H1 (cell line): ENCODE data around the gene ANKRD65. TPM values are rescaled to one million over a fixed set of nuclear protein-coding genes. Genes with fewer than 3 reads are reported as not detected.
"Not testable (repeated sequence)": the region's sequence is repeated elsewhere in the genome, so short reads cannot be mapped to it uniquely, and the experiment has no call there.

Experiments
- CTCF ChIA-PET: fragments of 300-600 bp; sonication (Branson Sonifier 250); formaldehyde crosslinking; loops from one replicate; lab custom pipeline; 2021; ENCODE audit not compliant: partially characterized antibody; lab: Charles Lee
- POLR2A ChIA-PET: fragments of 300-600 bp; sonication (Branson Sonifier 250); formaldehyde crosslinking; loops from one replicate; lab custom pipeline; 2021; ENCODE audit warnings: inconsistent platforms; ENCODE audit not compliant: partially characterized antibody; lab: Charles Lee
- DNase-seq, 2 experiments: peaks; one replicate each; pipeline versions ENCODE4 v3.0.0 to v3.0.0-alpha.2; 2010 to 2022; ENCODE audit warnings: low spot score in 2 of 2, low read depth in 1 of 2, mixed read lengths in 1 of 2
- FAIRE-seq: peaks from 2 replicates; lab custom pipeline; 2011; peaks lifted over from hg19 to GRCh38; lab: Jason Lieb, UNC
- H2AFZ ChIP-seq: 2 replicates; pipeline ENCODE4 v1.8.1; 2012; ENCODE audit warnings: low read length, inconsistent platforms
- H2AK5ac ChIP-seq: 2 replicates; pipeline ENCODE4 v1.6.1; 2013; ENCODE audit warnings: low read depth, low read length
- H2BK120ac ChIP-seq: replicated peaks from 2 replicates; pipeline ENCODE3; 2013; ENCODE audit warnings: low read depth, low read length, inconsistent platforms
- H2BK12ac ChIP-seq: 2 replicates; pipeline ENCODE4 v1.6.1; 2013; ENCODE audit warnings: low read depth, low read length
- H2BK15ac ChIP-seq: 2 replicates; pipeline ENCODE4 v1.6.1; 2013; ENCODE audit warnings: low read length
- H2BK20ac ChIP-seq: 2 replicates; pipeline ENCODE4 v1.6.1; 2013; ENCODE audit warnings: low read length
- H2BK5ac ChIP-seq: 2 replicates; pipeline ENCODE4 v1.6.1; 2013; ENCODE audit warnings: low read depth, low read length
- H3K14ac ChIP-seq: 2 replicates; pipeline ENCODE4 v1.6.1; 2013; ENCODE audit warnings: inconsistent platforms; ENCODE audit not compliant: insufficient read length
- H3K18ac ChIP-seq: 2 replicates; pipeline ENCODE4 v1.6.1; 2013; ENCODE audit warnings: low read length; ENCODE audit errors: extremely low read depth
- H3K23ac ChIP-seq: 2 replicates; pipeline ENCODE4 v1.6.1; 2013; ENCODE audit warnings: inconsistent platforms; ENCODE audit not compliant: insufficient read length
- H3K23me2 ChIP-seq: 2 replicates; pipeline ENCODE4 v1.6.1; 2013; ENCODE audit warnings: low read depth, low read length
- H3K27ac ChIP-seq: 2 replicates; pipeline ENCODE4 v1.6.1; 2011; ENCODE audit warnings: low read depth, low read length, inconsistent platforms
- H3K27me3 ChIP-seq, 4 experiments: replicated peaks in 1 of 4; 1 replicate in 1 of 4; 2 replicates in 3 of 4; pipeline versions ENCODE4 v1.6.1 to v1.8.1; 2011 to 2013; ENCODE audit warnings: low read length in 3 of 4, mild to moderate bottlenecking in 3 of 4, inconsistent platforms in 2 of 4, mixed read lengths in 2 of 4, moderate library complexity in 1 of 4; ENCODE audit not compliant: control insufficient read depth in 3 of 4, insufficient read depth in 3 of 4; ENCODE audit errors: extremely low read depth in 1 of 4
- H3K36me3 ChIP-seq, 4 experiments: 2 replicates each; pipeline versions ENCODE4 v1.6.1 to v1.8.1; 2011 to 2013; ENCODE audit warnings: mild to moderate bottlenecking in 4 of 4, low read length in 3 of 4, moderate library complexity in 2 of 4, control low read depth in 1 of 4, inconsistent platforms in 1 of 4; ENCODE audit not compliant: insufficient read depth in 4 of 4, control insufficient read depth in 2 of 4
- H3K4ac ChIP-seq: replicated peaks from 2 replicates; pipeline ENCODE3; 2013; ENCODE audit warnings: low read length, low read depth, mixed read lengths, inconsistent platforms; ENCODE audit not compliant: insufficient read length
- H3K4me1 ChIP-seq, 4 experiments: replicated peaks in 1 of 4; 1 replicate in 1 of 4; 2 replicates in 3 of 4; pipeline versions ENCODE4 v1.6.1 to v1.8.1; 2011 to 2013; ENCODE audit warnings: low read length in 3 of 4, inconsistent platforms in 2 of 4, mixed read lengths in 1 of 4; ENCODE audit not compliant: insufficient read depth in 4 of 4, control insufficient read depth in 3 of 4
- H3K4me2 ChIP-seq, 2 experiments: 2 replicates each; pipeline versions ENCODE4 v1.6.1 to v1.8.1; 2011 to 2013; ENCODE audit warnings: low read depth in 2 of 2, low read length in 2 of 2, control low read depth in 1 of 2, inconsistent platforms in 1 of 2, mild to moderate bottlenecking in 1 of 2; ENCODE audit not compliant: insufficient read depth in 1 of 2
- H3K4me3 ChIP-seq, 4 experiments: fragments of 200-600, 300-600 bp in 1 of 4; sonication (generic), shearing (Covaris generic), sonication (Bioruptor Twin) in 1 of 4; 2 replicates each; pipeline versions ENCODE4 v1.5.1 to v1.8.1; 2011 to 2016; ENCODE audit warnings: low read length in 4 of 4, low read depth in 3 of 4, control low read depth in 2 of 4, inconsistent platforms in 2 of 4, mild to moderate bottlenecking in 2 of 4, mixed read lengths in 1 of 4, moderate library complexity in 1 of 4; ENCODE audit not compliant: insufficient read depth in 2 of 4; ENCODE audit errors: extremely low read depth in 1 of 4
- H3K56ac ChIP-seq: replicated peaks from 2 replicates; pipeline ENCODE3; 2013; ENCODE audit warnings: low read depth, mild to moderate bottlenecking, mixed read lengths, low read length, inconsistent platforms; ENCODE audit not compliant: insufficient read length
- H3K79me1 ChIP-seq: 2 replicates; pipeline ENCODE4 v1.6.1; 2013; ENCODE audit warnings: low read depth, low read length, control low read depth
- H3K79me2 ChIP-seq, 2 experiments: 2 replicates each; pipeline versions ENCODE4 v1.6.1 to v1.8.1; 2012 to 2013; ENCODE audit warnings: low read length in 2 of 2, mild to moderate bottlenecking in 2 of 2, inconsistent platforms in 1 of 2; ENCODE audit not compliant: insufficient read depth in 2 of 2, control insufficient read depth in 1 of 2
- H3K9ac ChIP-seq, 4 experiments: replicated peaks in 1 of 4; 1 replicate in 1 of 4; 2 replicates in 3 of 4; pipeline versions ENCODE4 v1.6.1 to v1.8.1; 2011 to 2013; ENCODE audit warnings: low read depth in 3 of 4, low read length in 3 of 4, control low read depth in 2 of 4, mild to moderate bottlenecking in 2 of 4, moderate library complexity in 2 of 4, inconsistent platforms in 1 of 4; ENCODE audit errors: extremely low read depth in 1 of 4
- H3K9me3 ChIP-seq, 2 experiments: 2 replicates each; pipeline versions ENCODE4 v1.6.1 to v1.8.1; 2012 to 2013; ENCODE audit warnings: mild to moderate bottlenecking in 2 of 2, moderate library complexity in 2 of 2, control low read depth in 1 of 2, inconsistent platforms in 1 of 2, low read depth in 1 of 2, low read length in 1 of 2, mixed read lengths in 1 of 2; ENCODE audit not compliant: insufficient read depth in 2 of 2
- H4K20me1 ChIP-seq, 2 experiments: replicated peaks in 1 of 2; 2 replicates each; pipeline versions ENCODE3 to v1.8.1; 2011 to 2013; ENCODE audit warnings: inconsistent platforms in 2 of 2, low read length in 2 of 2, mild to moderate bottlenecking in 1 of 2; ENCODE audit not compliant: insufficient read depth in 2 of 2, control insufficient read depth in 1 of 2
- H4K5ac ChIP-seq: 2 replicates; pipeline ENCODE4 v1.6.1; 2013; ENCODE audit warnings: low read length, low read depth, mixed read lengths, inconsistent platforms; ENCODE audit not compliant: insufficient read length
- H4K8ac ChIP-seq: 2 replicates; pipeline ENCODE4 v1.8.0; 2013; ENCODE audit warnings: mild to moderate bottlenecking, moderate library complexity, low read length, inconsistent platforms; ENCODE audit not compliant: insufficient read depth; ENCODE audit errors: extremely low read depth
- H4K91ac ChIP-seq: replicated peaks from 2 replicates; pipeline ENCODE3; 2013; ENCODE audit warnings: low read length, mixed read lengths, inconsistent platforms; ENCODE audit not compliant: insufficient read length
- WGBS, 2 experiments: shearing (Covaris generic) in 1 of 2; methylation state at CpG; one replicate each; pipeline versions ENCODE4 v1.1.6 to v1.1.7; 2013 to 2015; ENCODE audit warnings: low lambda C conversion rate in 2 of 2, mixed read lengths in 2 of 2, inconsistent platforms in 1 of 2, low coverage in 1 of 2, missing lambda C conversion rate in 1 of 2; ENCODE audit not compliant: insufficient replicate concordance in 2 of 2, insufficient coverage in 1 of 2, insufficient read length in 1 of 2; ENCODE audit errors: extremely low coverage in 1 of 2, missing lambda C conversion rate in 1 of 2; 5-methylcytosine and 5-hydroxymethylcytosine counted together
- polyA plus RNA-seq, 7 experiments: library from polyadenylated mRNA; depleted of rRNA in 3 of 7; stranded (reverse) in 5 of 7; unstranded in 2 of 7; fragments of >200 nt in 5 of 7; fragments of 200-250 nt in 2 of 7; gene quantifications; 1 replicate in 5 of 7; 2 replicates in 1 of 7; 4 replicates in 1 of 7; pipeline versions ENCODE4 v1.2.1 to v1.2.3, GENCODE V29; 2011 to 2013; ENCODE audit warnings: missing spikeins in 2 of 7, mixed read lengths in 2 of 7
- total RNA-seq: library from RNA; stranded (reverse); fragmentation: NEBNext Ultra II Directional; extraction: Animal tissue kit (Norgen Biotek cat#: 25700); gene quantifications from 2 replicates; pipeline ENCODE4 v1.2.1, GENCODE V29; 2021

The ANKRD65 gene
- total and polyA plus RNA-seq, 2 of the 8 experiments (the other 6 are each of a cell fraction or from before 2014, with no cell fraction given) = 1.8 to 2.0 TPM

- H3K4ac ChIP-seq, H3K4me1 ChIP-seq, H3K4me3 ChIP-seq, H3K23me2 ChIP-seq, POLR2A ChIA-PET, H3K56ac ChIP-seq, H2BK5ac ChIP-seq, H2AK5ac ChIP-seq, H3K4me2 ChIP-seq, H3K27me3 ChIP-seq, H4K5ac ChIP-seq, H2BK120ac ChIP-seq, FAIRE-seq, H4K8ac ChIP-seq, H3K23ac ChIP-seq, H2BK12ac ChIP-seq, H3K9ac ChIP-seq, H2BK20ac ChIP-seq, H3K79me2 ChIP-seq, H4K20me1 ChIP-seq, H3K14ac ChIP-seq, H3K18ac ChIP-seq, H2BK15ac ChIP-seq, H3K27ac ChIP-seq, H4K91ac ChIP-seq, H3K79me1 ChIP-seq, H3K9me3 ChIP-seq, H3K36me3 ChIP-seq, DNase-seq, H2AFZ ChIP-seq: not testable (repeated sequence)
- 97% methylated on average over 12 of the region's 14 CpGs; no CpG with 5 or more reads in 1 of the 2 experiments for WGBS, 2 experiments
- CTCF ChIA-PET = interaction anchor here (0.6 kb wide), 1 partner anchor 84 kb away, joined by 3 read pairs; no protein-coding TSS in a partner anchor
Measured at GRCh38 chr1:1459711-1460110, 38.6 kb upstream of the ANKRD65 start.

DNA sequence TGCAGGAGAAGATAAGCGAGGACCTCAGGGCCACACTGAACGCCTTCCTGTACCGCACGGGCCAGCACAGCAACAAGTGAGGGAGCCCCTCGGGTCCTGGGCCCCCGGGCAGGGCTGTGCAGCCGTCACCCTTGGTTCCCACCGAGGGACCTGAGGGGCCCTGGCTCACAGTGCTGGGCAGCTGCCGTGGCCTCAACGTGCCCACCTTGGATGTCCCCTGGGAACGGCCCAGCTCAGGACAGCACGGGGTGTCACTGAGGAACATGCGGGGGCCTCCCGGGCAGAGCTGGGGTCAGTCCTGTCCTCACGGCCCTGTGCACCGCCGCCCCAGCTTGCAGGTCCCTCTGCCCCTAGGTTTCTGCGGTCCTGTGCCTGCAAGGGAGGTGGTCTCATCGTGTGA lies 38.1 kb upstream of the ANKRD65 start:
- H2BK20ac ChIP-seq, H3K4me2 ChIP-seq, H4K91ac ChIP-seq, H3K27ac ChIP-seq, H3K79me1 ChIP-seq, H3K9me3 ChIP-seq, H2AFZ ChIP-seq, H2BK12ac ChIP-seq, H2BK5ac ChIP-seq, POLR2A ChIA-PET, H3K9ac ChIP-seq, H3K4ac ChIP-seq, FAIRE-seq, H3K79me2 ChIP-seq, H4K8ac ChIP-seq, H3K18ac ChIP-seq, H2AK5ac ChIP-seq, DNase-seq, H3K23me2 ChIP-seq, H3K27me3 ChIP-seq, H3K23ac ChIP-seq, H3K36me3 ChIP-seq, H3K4me1 ChIP-seq, H4K20me1 ChIP-seq, H3K56ac ChIP-seq, H2BK15ac ChIP-seq, H3K4me3 ChIP-seq, H3K14ac ChIP-seq, H4K5ac ChIP-seq, H2BK120ac ChIP-seq: not testable (repeated sequence)
- CTCF ChIA-PET = interaction anchor here (0.7 to 1.2 kb wide), 2 partner anchors 11 to 19 kb away, joined by 3 to 4 read pairs; no protein-coding TSS in a partner anchor
- 79% methylated on average over 3 of the region's 19 CpGs; no CpG with 5 or more reads in 1 of the 2 experiments for WGBS, 2 experiments
